Measurements from ENCODE around the gene FBF1. TPM values are rescaled to one million over a fixed set of nuclear protein-coding genes. Genes with fewer than 3 reads are reported as not detected.
"Not testable (repeated sequence)": the region's sequence is repeated elsewhere in the genome, so short reads cannot be mapped to it uniquely, and the experiment has no call there.

FBF1 gene
- total RNA-seq, 1 donor from 2014 or later: 6.3 TPM

GRCh38 chr17:75976175-75976848 is 35.5 kb upstream of the FBF1 start:
- Histone ChIP-seq H3K9me3 (ENCODE audit: control insufficient read depth in 3 of 3, low read length in 3 of 3) (no peaks in the 10 kb centered on the region), H3K4me3 (ENCODE audit: low read length in 3 of 3) (peak overlapping the region in 2 of 3 donors; percentile 8 to 18), H3K27me3 (ENCODE audit: control insufficient read depth in 3 of 3, insufficient read depth in 3 of 3, low read length in 3 of 3) (no peaks in the 10 kb centered on the region), H3K9ac (ENCODE audit: low read depth in 1 of 3, low read length in 3 of 3) (peak overlapping the region; percentile 33 to 70 (median 48)), H3K4me1 (ENCODE audit: control insufficient read depth in 3 of 3, insufficient read depth in 3 of 3, low read length in 3 of 3) (peaks cover 9 to 29% (median 24%) of the 10 kb centered on the region in 3 donors), H3K36me3 (ENCODE audit: control insufficient read depth in 3 of 3, insufficient read depth in 3 of 3, low read length in 3 of 3) (peaks cover 0 to 9% (median 3%) of the 10 kb centered on the region in 3 donors), H3K27ac (ENCODE audit: low read depth, low read length) (peak overlapping the region; percentile 32)

DNA sequence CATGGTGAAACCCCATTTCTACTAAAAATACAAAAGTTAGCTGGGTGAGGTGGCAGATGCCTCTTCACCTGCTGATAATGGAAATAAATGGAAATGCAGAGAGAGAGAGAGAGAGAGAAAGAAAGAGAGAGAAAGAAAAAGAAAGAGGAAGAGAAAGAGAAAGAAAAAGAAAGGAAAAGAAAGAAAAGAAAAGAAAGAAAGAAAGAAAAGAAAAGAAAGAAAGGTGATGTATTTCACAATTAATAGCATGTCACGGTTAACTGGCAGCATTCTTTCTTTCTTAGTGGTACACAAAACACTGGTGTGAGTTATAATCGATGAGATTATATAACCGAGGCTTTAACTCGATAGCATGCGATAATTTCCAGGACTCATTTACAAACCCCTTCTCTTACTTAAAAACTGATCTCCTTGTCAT is 34.9 kb upstream of the FBF1 start:
- no peaks in the 10 kb centered on the region for H3K27me3 ChIP-seq (ENCODE audit: control insufficient read depth in 3 of 3, insufficient read depth in 3 of 3, low read length in 3 of 3)
- peak overlapping the region in 2 of 3 donors; percentile 8 to 18 for H3K4me3 ChIP-seq (ENCODE audit: low read length in 3 of 3)
- H3K9me3 ChIP-seq (ENCODE audit: control insufficient read depth in 3 of 3, low read length in 3 of 3): no peaks in the 10 kb centered on the region
- peaks cover 8 to 29% (median 24%) of the 10 kb centered on the region in 3 donors for H3K4me1 ChIP-seq (ENCODE audit: control insufficient read depth in 3 of 3, insufficient read depth in 3 of 3, low read length in 3 of 3)
- peak overlapping the region; percentile 32 for H3K27ac ChIP-seq (ENCODE audit: low read depth, low read length)
- H3K36me3 ChIP-seq (ENCODE audit: control insufficient read depth in 3 of 3, insufficient read depth in 3 of 3, low read length in 3 of 3): peaks cover 0 to 10% (median 3%) of the 10 kb centered on the region in 3 donors
- H3K9ac ChIP-seq (ENCODE audit: low read depth in 1 of 3, low read length in 3 of 3): peak overlapping the region; percentile 33 to 70 (median 48)

- H3K36me3 ChIP-seq (ENCODE audit: control insufficient read depth in 3 of 3, insufficient read depth in 3 of 3, low read length in 3 of 3): peaks cover 1 to 10% (median 3%) of the 10 kb centered on the region in 3 donors
- peak overlapping the region; percentile 32 for H3K27ac ChIP-seq (ENCODE audit: low read depth, low read length)
- not testable (repeated sequence) for H3K27me3 ChIP-seq (ENCODE audit: control insufficient read depth in 3 of 3, insufficient read depth in 3 of 3, low read length in 3 of 3); H3K9me3 ChIP-seq (ENCODE audit: control insufficient read depth in 3 of 3, low read length in 3 of 3); H3K9ac ChIP-seq (ENCODE audit: low read depth in 1 of 3, low read length in 3 of 3); H3K4me3 ChIP-seq (ENCODE audit: low read length in 3 of 3)
- peaks cover 7 to 29% (median 23%) of the 10 kb centered on the region in 3 donors for H3K4me1 ChIP-seq (ENCODE audit: control insufficient read depth in 3 of 3, insufficient read depth in 3 of 3, low read length in 3 of 3)
Observed at GRCh38 chr17:75975187-75975586, 34.3 kb upstream of the FBF1 start.

DNA sequence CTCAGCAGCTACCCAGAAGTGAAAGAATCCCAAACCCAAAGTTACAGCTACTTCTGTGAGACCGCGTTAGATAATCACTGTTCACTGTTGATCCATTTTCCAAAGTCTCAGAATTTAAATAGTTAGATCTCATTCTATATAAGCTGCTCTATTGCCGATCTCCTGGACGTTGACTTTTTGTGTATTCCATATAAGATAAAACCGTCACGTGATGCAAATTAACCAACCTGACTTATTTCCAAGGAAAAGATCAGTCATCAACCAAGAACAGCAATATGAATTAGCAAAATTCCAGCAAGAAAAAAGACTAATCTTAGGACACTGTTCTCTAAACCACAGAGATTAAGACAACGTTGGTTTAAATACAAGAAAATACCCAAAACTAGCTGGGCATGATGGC is 29.8 kb upstream of the FBF1 start:
- Histone ChIP-seq H3K9ac (ENCODE audit: low read depth in 1 of 3, low read length in 3 of 3) (no peak overlapping the region), H3K4me1 (ENCODE audit: control insufficient read depth in 3 of 3, insufficient read depth in 3 of 3, low read length in 3 of 3) (peaks cover 0 to 9% (median 3%) of the 10 kb centered on the region in 3 donors), H3K4me3 (ENCODE audit: low read length in 3 of 3) (no peak overlapping the region), H3K9me3 (ENCODE audit: control insufficient read depth in 3 of 3, low read length in 3 of 3) (no peaks in the 10 kb centered on the region), H3K27me3 (ENCODE audit: control insufficient read depth in 3 of 3, insufficient read depth in 3 of 3, low read length in 3 of 3) (no peaks in the 10 kb centered on the region), H3K36me3 (ENCODE audit: control insufficient read depth in 3 of 3, insufficient read depth in 3 of 3, low read length in 3 of 3) (peaks cover 3 to 10% (median 6%) of the 10 kb centered on the region in 3 donors), H3K27ac (ENCODE audit: low read depth, low read length) (no peak overlapping the region)

GRCh38 chr17:75970011-75970523 is 29.2 kb upstream of the FBF1 start:
- Histone ChIP-seq H3K9me3 (ENCODE audit: control insufficient read depth in 3 of 3, low read length in 3 of 3) (no peaks in the 10 kb centered on the region), H3K27ac (ENCODE audit: low read depth, low read length) (no peak overlapping the region), H3K36me3 (ENCODE audit: control insufficient read depth in 3 of 3, insufficient read depth in 3 of 3, low read length in 3 of 3) (peaks cover 3 to 10% (median 6%) of the 10 kb centered on the region in 3 donors), H3K9ac (ENCODE audit: low read depth in 1 of 3, low read length in 3 of 3) (no peak overlapping the region), H3K4me1 (ENCODE audit: control insufficient read depth in 3 of 3, insufficient read depth in 3 of 3, low read length in 3 of 3) (peaks cover 0 to 9% (median 3%) of the 10 kb centered on the region in 3 donors), H3K27me3 (ENCODE audit: control insufficient read depth in 3 of 3, insufficient read depth in 3 of 3, low read length in 3 of 3) (no peaks in the 10 kb centered on the region), H3K4me3 (ENCODE audit: low read length in 3 of 3) (no peak overlapping the region)

DNA sequence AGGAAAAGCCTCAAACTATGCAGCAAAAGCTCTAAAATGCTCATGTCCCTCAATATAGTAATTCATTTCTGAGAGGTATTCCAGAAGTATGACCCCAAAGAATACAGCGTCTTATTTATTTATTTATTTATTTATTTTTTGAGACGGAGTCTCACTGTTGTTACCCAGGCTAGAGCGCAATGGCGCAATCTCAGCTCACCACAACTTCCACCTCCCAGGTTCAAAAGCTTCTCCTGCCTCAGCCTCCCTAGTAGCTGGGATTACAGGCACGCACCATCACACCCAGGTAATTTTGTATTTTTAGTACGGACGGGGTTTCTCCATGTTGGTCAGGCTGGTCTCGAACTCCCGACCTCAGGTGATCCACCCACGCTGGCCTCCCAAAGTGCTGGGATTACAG is 28.2 kb upstream of the FBF1 start:
- not testable (repeated sequence) for H3K27ac ChIP-seq (ENCODE audit: low read depth, low read length); H3K9ac ChIP-seq (ENCODE audit: low read depth in 1 of 3, low read length in 3 of 3); H3K4me1 ChIP-seq (ENCODE audit: control insufficient read depth in 3 of 3, insufficient read depth in 3 of 3, low read length in 3 of 3); H3K36me3 ChIP-seq (ENCODE audit: control insufficient read depth in 3 of 3, insufficient read depth in 3 of 3, low read length in 3 of 3); H3K4me3 ChIP-seq (ENCODE audit: low read length in 3 of 3); H3K27me3 ChIP-seq (ENCODE audit: control insufficient read depth in 3 of 3, insufficient read depth in 3 of 3, low read length in 3 of 3); H3K9me3 ChIP-seq (ENCODE audit: control insufficient read depth in 3 of 3, low read length in 3 of 3)

DNA sequence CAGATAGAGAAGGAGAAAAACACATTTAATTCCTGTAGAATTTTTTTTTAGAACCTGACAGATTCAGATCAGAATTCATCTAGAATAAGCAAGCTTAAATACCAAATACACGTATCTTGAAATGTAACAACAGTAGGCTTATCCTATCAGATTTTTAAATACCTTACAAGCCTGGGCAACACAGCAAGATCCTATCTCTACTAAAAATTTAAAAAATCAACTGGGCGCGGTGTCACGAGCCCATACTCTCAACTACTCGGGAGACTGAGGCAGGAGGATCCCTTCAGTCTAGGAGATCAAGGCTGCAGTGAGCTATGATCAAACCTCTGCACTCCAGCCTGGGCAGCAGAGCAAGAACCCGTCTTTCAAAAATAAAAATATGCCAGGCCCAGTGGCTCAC is 24.6 kb upstream of the FBF1 start:
- no peak overlapping the region for H3K27ac ChIP-seq (ENCODE audit: low read depth, low read length)
- no peaks in the 10 kb centered on the region for H3K27me3 ChIP-seq (ENCODE audit: control insufficient read depth in 3 of 3, insufficient read depth in 3 of 3, low read length in 3 of 3)
- H3K4me3 ChIP-seq (ENCODE audit: low read length in 3 of 3): no peak overlapping the region
- H3K9ac ChIP-seq (ENCODE audit: low read depth in 1 of 3, low read length in 3 of 3): no peak overlapping the region
- H3K36me3 ChIP-seq (ENCODE audit: control insufficient read depth in 3 of 3, insufficient read depth in 3 of 3, low read length in 3 of 3): peaks cover 0 to 6% (median 0%) of the 10 kb centered on the region in 3 donors
- no peaks in the 10 kb centered on the region for H3K4me1 ChIP-seq (ENCODE audit: control insufficient read depth in 3 of 3, insufficient read depth in 3 of 3, low read length in 3 of 3)
- no peaks in the 10 kb centered on the region for H3K9me3 ChIP-seq (ENCODE audit: control insufficient read depth in 3 of 3, low read length in 3 of 3)

DNA sequence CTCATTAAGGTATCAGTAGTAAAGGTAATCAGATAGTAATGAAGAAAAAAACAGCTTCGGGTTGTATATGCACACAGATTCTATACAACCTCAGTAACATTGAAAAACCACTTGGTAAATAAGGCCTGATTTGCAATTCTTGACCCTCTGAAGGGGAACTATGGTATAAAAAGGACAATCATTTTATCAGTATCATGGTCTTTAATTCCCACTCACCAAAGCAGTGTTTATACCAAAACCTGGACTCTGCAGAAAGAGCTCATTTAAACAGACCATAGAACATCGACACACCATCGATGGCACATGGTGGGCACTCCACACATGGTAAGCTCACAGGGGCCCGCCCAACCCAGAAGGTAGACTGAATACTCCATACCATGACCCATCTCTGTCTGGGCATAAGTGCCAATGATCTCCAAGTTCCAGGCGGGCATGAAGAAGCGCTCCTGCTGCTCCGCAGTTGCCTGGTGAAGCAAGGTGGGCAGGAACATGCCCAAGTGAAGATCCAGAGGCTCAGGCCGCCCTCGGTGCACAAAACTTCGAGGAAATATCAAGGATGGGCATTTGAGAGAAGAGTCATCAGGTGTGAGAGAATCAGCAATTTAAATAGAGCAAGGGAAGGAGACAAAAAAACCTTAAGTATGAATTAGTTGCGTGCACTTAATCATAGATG is 19.1 kb upstream of the FBF1 start:
- no peaks in the 10 kb centered on the region for H3K4me1 ChIP-seq (ENCODE audit: control insufficient read depth in 3 of 3, insufficient read depth in 3 of 3, low read length in 3 of 3)
- no peaks in the 10 kb centered on the region for H3K27me3 ChIP-seq (ENCODE audit: control insufficient read depth in 3 of 3, insufficient read depth in 3 of 3, low read length in 3 of 3)
- no peaks in the 10 kb centered on the region for H3K9me3 ChIP-seq (ENCODE audit: control insufficient read depth in 3 of 3, low read length in 3 of 3)
- H3K9ac ChIP-seq (ENCODE audit: low read depth in 1 of 3, low read length in 3 of 3): no peak overlapping the region
- no peak overlapping the region for H3K4me3 ChIP-seq (ENCODE audit: low read length in 3 of 3)
- no peak overlapping the region for H3K27ac ChIP-seq (ENCODE audit: low read depth, low read length)
- peaks cover 12 to 16% (median 15%) of the 10 kb centered on the region in 3 donors for H3K36me3 ChIP-seq (ENCODE audit: control insufficient read depth in 3 of 3, insufficient read depth in 3 of 3, low read length in 3 of 3)

GRCh38 chr17:75959051-75959838 is 18.4 kb upstream of the FBF1 start:
- H3K27ac ChIP-seq (ENCODE audit: low read depth, low read length): no peak overlapping the region

More at GRCh38 chr17:75959051-75959838, 18.4 kb upstream of the FBF1 start:
- peaks cover 13 to 17% (median 16%) of the 10 kb centered on the region in 3 donors for H3K36me3 ChIP-seq (ENCODE audit: control insufficient read depth in 3 of 3, insufficient read depth in 3 of 3, low read length in 3 of 3)
- no peak overlapping the region for H3K9ac ChIP-seq (ENCODE audit: low read depth in 1 of 3, low read length in 3 of 3)
- no peaks in the 10 kb centered on the region for H3K9me3 ChIP-seq (ENCODE audit: control insufficient read depth in 3 of 3, low read length in 3 of 3)
- H3K4me3 ChIP-seq (ENCODE audit: low read length in 3 of 3): no peak overlapping the region
- H3K4me1 ChIP-seq (ENCODE audit: control insufficient read depth in 3 of 3, insufficient read depth in 3 of 3, low read length in 3 of 3): no peaks in the 10 kb centered on the region
- H3K27me3 ChIP-seq (ENCODE audit: control insufficient read depth in 3 of 3, insufficient read depth in 3 of 3, low read length in 3 of 3): no peaks in the 10 kb centered on the region
